NCI-H345 (cell line): ENCODE measurements around the gene CCDC74B.
"Not testable (repeated sequence)": the region's sequence is repeated elsewhere in the genome, so short reads cannot be mapped to it uniquely, and the experiment has no call there.

Source experiments
- DNase-seq: peaks from one replicate; lab custom pipeline; 2025; lab: John Stamatoyannopoulos, UW

The CCDC74B gene

GRCh38 chr2:130145006-130145414 is at the start of gene CCDC74B:
Gene CCDC74B, minus strand, starts transcription at chr2:130145112. Its CDS starts 116 bp downstream, at chr2:130144996.
- peak; percentile 75 for DNase-seq

- not testable (repeated sequence) for DNase-seq
Observed at GRCh38 chr2:130193824-130194223, 48.9 kb upstream of the CCDC74B start.

GRCh38 chr2:130192451-130192850 is 47.5 kb upstream of the CCDC74B start:
- DNase-seq, result not testable (repeated sequence)

- DNase-seq, result not testable (repeated sequence)
Observed at GRCh38 chr2:130191319-130191718, 46.4 kb upstream of the CCDC74B start.

GRCh38 chr2:130190237-130190636 is 45.3 kb upstream of the CCDC74B start:
- DNase-seq, result no peak

GRCh38 chr2:130188958-130189357 is 44.0 kb upstream of the CCDC74B start:
- DNase-seq, result not testable (repeated sequence)

GRCh38 chr2:130187859-130188792 is 43.2 kb upstream of the CCDC74B start:
- not testable (repeated sequence) for DNase-seq

- DNase-seq, result no peak
Observed at GRCh38 chr2:130187268-130187667, 42.4 kb upstream of the CCDC74B start.

GRCh38 chr2:130186391-130186790 is 41.5 kb upstream of the CCDC74B start:
- DNase-seq, result no peak

- no peak for DNase-seq
Observed at GRCh38 chr2:130185896-130186295, 41.0 kb upstream of the CCDC74B start.

- no peak for DNase-seq
Observed at GRCh38 chr2:130185436-130185835, 40.5 kb upstream of the CCDC74B start.

GRCh38 chr2:130183512-130184373 is 38.8 kb upstream of the CCDC74B start:
- DNase-seq, result no peak

GRCh38 chr2:130182826-130183511 is 38.1 kb upstream of the CCDC74B start:
- not testable (repeated sequence) for DNase-seq

GRCh38 chr2:130181880-130182682 is 37.2 kb upstream of the CCDC74B start, which contains the start of gene MZT2B:
Gene MZT2B, plus strand, starts transcription at chr2:130182262. Its CDS starts 21 bp downstream, at chr2:130182283.
- peak; percentile 88 for DNase-seq

- peak; percentile 97 for DNase-seq
Observed at GRCh38 chr2:130181325-130181879, 36.5 kb upstream of the CCDC74B start, which contains the start of gene SMPD4. Gene SMPD4, minus strand, starts transcription at chr2:130181602. Its CDS starts 5,010 bp downstream, at chr2:130176592.

GRCh38 chr2:130180404-130181324 is 35.8 kb upstream of the CCDC74B start:
- not testable (repeated sequence) for DNase-seq

GRCh38 chr2:130174866-130175265 is 30.0 kb upstream of the CCDC74B start:
- DNase-seq, result not testable (repeated sequence)

- no peak for DNase-seq
Observed at GRCh38 chr2:130169896-130170295, 25.0 kb upstream of the CCDC74B start.

- not testable (repeated sequence) for DNase-seq
Observed at GRCh38 chr2:130169163-130169562, 24.3 kb upstream of the CCDC74B start.
